Thymus (tissue), 11 donors: Measurements from ENCODE around the gene CBLB. TPM values are rescaled to one million over a fixed set of nuclear protein-coding genes. Genes with fewer than 3 reads are reported as not detected.
A peak's percentile ranks its signal among the peaks of the same experiment; 100 is the strongest.

Source experiments
- DNase-seq, 9 donors: peaks; one replicate each; pipeline ENCODE4 v3.0.0-alpha.2; 2013; ENCODE audit warnings: low spot score in 9 of 9, low read depth in 6 of 9, missing footprints in 1 of 9
- H3K27ac ChIP-seq, 2 donors: one replicate each; pipeline ENCODE4 v1.5.1; 2013; ENCODE audit warnings: control low read depth in 1 of 2, low read depth in 1 of 2, low read length in 1 of 2, mild to moderate bottlenecking in 1 of 2, moderate library complexity in 1 of 2
- H3K27me3 ChIP-seq, 2 donors: one replicate each; pipeline ENCODE4 v1.5.1; 2013; ENCODE audit warnings: low read length in 1 of 2; ENCODE audit not compliant: control insufficient read depth in 2 of 2, insufficient read depth in 1 of 2
- H3K36me3 ChIP-seq, 2 donors: one replicate each; pipeline ENCODE4 v1.5.1; 2013; ENCODE audit warnings: low read length in 1 of 2, mild to moderate bottlenecking in 1 of 2, moderate library complexity in 1 of 2; ENCODE audit not compliant: control insufficient read depth in 2 of 2, insufficient read depth in 2 of 2
- H3K4me1 ChIP-seq, 2 donors: one replicate each; pipeline ENCODE4 v1.5.1; 2013; ENCODE audit warnings: low read length in 2 of 2; ENCODE audit not compliant: control insufficient read depth in 2 of 2, insufficient read depth in 2 of 2
- H3K4me3 ChIP-seq, 2 donors: one replicate each; pipeline ENCODE4 v1.5.1; 2013; ENCODE audit warnings: low read length in 2 of 2, control low read depth in 1 of 2, mild to moderate bottlenecking in 1 of 2
- H3K9me3 ChIP-seq, 2 donors: one replicate each; pipeline ENCODE4 v1.5.1; 2013; ENCODE audit warnings: low read length in 1 of 2, mild to moderate bottlenecking in 1 of 2; ENCODE audit not compliant: control insufficient read depth in 2 of 2, insufficient read depth in 1 of 2
- WGBS: extraction: QIAGEN DNeasy Blood & Tissue Kit; methylation state at CpG from one replicate; pipeline ENCODE4 v1.1.7; 2013; 5-methylcytosine and 5-hydroxymethylcytosine counted together
- polyA plus RNA-seq: library from polyadenylated mRNA; stranded (reverse); fragments of 200-250 nt; gene quantifications from one replicate; pipeline ENCODE4 v1.2.3, GENCODE V29; 2013
- total RNA-seq: library from RNA; stranded (reverse); fragments of 120-200 nt; gene quantifications from one replicate; pipeline ENCODE4 v1.2.4, GENCODE V29; 2013
- donor health status: healthy.

CBLB gene
- total and polyA plus RNA-seq, 2 donors: 9.1 to 25.0 TPM

GRCh38 chr3:105832644-105833043 lies 36.2 kb downstream of the CBLB start:
- DNase-seq: no peak
- no peaks in the 10 kb centered on the region for H3K9me3 ChIP-seq
- no peak overlapping the region for H3K27ac ChIP-seq
- H3K4me3 ChIP-seq: no peak overlapping the region
- no peaks in the 10 kb centered on the region for H3K27me3 ChIP-seq
- no peaks in the 10 kb centered on the region for H3K4me1 ChIP-seq
- WGBS: 94% methylated on average over 4 of the region's 4 CpGs
- H3K36me3 ChIP-seq: no peaks in the 10 kb centered on the region

- no peak overlapping the region for H3K4me3 ChIP-seq
- H3K36me3 ChIP-seq: no peaks in the 10 kb centered on the region
- DNase-seq: no peak
- no peaks in the 10 kb centered on the region for H3K9me3 ChIP-seq
- H3K27me3 ChIP-seq: no peaks in the 10 kb centered on the region
- no peak overlapping the region for H3K27ac ChIP-seq
- no peaks in the 10 kb centered on the region for H3K4me1 ChIP-seq
- WGBS: 95% methylated on average over 2 of the region's 2 CpGs
Observed at GRCh38 chr3:105830836-105831235, 38.0 kb downstream of the CBLB start.

GRCh38 chr3:105829871-105830622 lies 38.8 kb downstream of the CBLB start:
- WGBS: 89% methylated on average over 4 of the region's 4 CpGs
- no peaks in the 10 kb centered on the region for H3K27me3 ChIP-seq
- H3K4me3 ChIP-seq: no peak overlapping the region
- H3K27ac ChIP-seq: peak overlapping the region in 1 of 2 donors; percentile 21
- H3K4me1 ChIP-seq: no peaks in the 10 kb centered on the region
- no peaks in the 10 kb centered on the region for H3K9me3 ChIP-seq
- H3K36me3 ChIP-seq: no peaks in the 10 kb centered on the region
- no peak for DNase-seq

GRCh38 chr3:105829229-105829628 lies 39.6 kb downstream of the CBLB start:
- Histone ChIP-seq H3K36me3 (no peaks in the 10 kb centered on the region), H3K27ac (no peak overlapping the region), H3K27me3 (no peaks in the 10 kb centered on the region), H3K4me3 (no peak overlapping the region), H3K4me1 (no peaks in the 10 kb centered on the region), H3K9me3 (no peaks in the 10 kb centered on the region)
- DNase-seq: no peak
- WGBS: 96% methylated on average over 4 of the region's 4 CpGs

GRCh38 chr3:105828703-105829102 lies 40.1 kb downstream of the CBLB start:
- Histone ChIP-seq H3K4me3 (no peak overlapping the region), H3K9me3 (no peaks in the 10 kb centered on the region), H3K27ac (no peak overlapping the region), H3K4me1 (no peaks in the 10 kb centered on the region), H3K27me3 (no peaks in the 10 kb centered on the region), H3K36me3 (no peaks in the 10 kb centered on the region)
- WGBS: 84% methylated on average over 2 of the region's 2 CpGs
- no peak for DNase-seq

- no peak for DNase-seq
- WGBS: 95% methylated on average over 2 of the region's 2 CpGs
- Histone ChIP-seq H3K4me3 (no peak overlapping the region), H3K27ac (no peak overlapping the region), H3K4me1 (no peaks in the 10 kb centered on the region), H3K9me3 (no peaks in the 10 kb centered on the region), H3K27me3 (no peaks in the 10 kb centered on the region), H3K36me3 (no peaks in the 10 kb centered on the region)
Observed at GRCh38 chr3:105827959-105828358, 40.9 kb downstream of the CBLB start.

- Histone ChIP-seq H3K27ac (peak overlapping the region; percentile 45 to 71), H3K27me3 (no peaks in the 10 kb centered on the region), H3K36me3 (no peaks in the 10 kb centered on the region), H3K9me3 (no peaks in the 10 kb centered on the region), H3K4me1 (no peaks in the 10 kb centered on the region), H3K4me3 (no peak overlapping the region)
- DNase-seq: no peak
- WGBS: 87% methylated on average over 6 of the region's 6 CpGs
Observed at GRCh38 chr3:105826778-105827634, 41.8 kb downstream of the CBLB start.

GRCh38 chr3:105824129-105824528 lies 44.7 kb downstream of the CBLB start:
- Histone ChIP-seq H3K36me3 (no peaks in the 10 kb centered on the region), H3K9me3 (no peaks in the 10 kb centered on the region), H3K27ac (no peak overlapping the region), H3K4me3 (no peak overlapping the region), H3K27me3 (no peaks in the 10 kb centered on the region), H3K4me1 (no peaks in the 10 kb centered on the region)
- 97% methylated on average over 2 of the region's 2 CpGs for WGBS
- no peak for DNase-seq

GRCh38 chr3:105823149-105823867 lies 45.5 kb downstream of the CBLB start:
- 84% methylated on average over 4 of the region's 4 CpGs for WGBS

More at GRCh38 chr3:105823149-105823867, 45.5 kb downstream of the CBLB start:
- Histone ChIP-seq H3K27ac (no peak overlapping the region), H3K9me3 (no peaks in the 10 kb centered on the region), H3K4me3 (no peak overlapping the region), H3K4me1 (no peaks in the 10 kb centered on the region), H3K36me3 (no peaks in the 10 kb centered on the region), H3K27me3 (no peaks in the 10 kb centered on the region)
- DNase-seq: no peak
